Endodermal cell (in vitro differentiated cells): ENCODE results near the gene CCDC69. TPM values are rescaled to one million over a fixed set of nuclear protein-coding genes. Genes with fewer than 3 reads are reported as not detected.

Experiments
- DNase-seq: peaks from one replicate; pipeline ENCODE4 v3.0.0-alpha.2; 2017
- H3K27ac ChIP-seq: 2 replicates; pipeline ENCODE4 v1.5.1; 2013; ENCODE audit warnings: mild to moderate bottlenecking, low read depth, low read length, moderate library complexity
- H3K27me3 ChIP-seq: 2 replicates; pipeline ENCODE4 v1.6.1; 2013; ENCODE audit warnings: mild to moderate bottlenecking, low read length, moderate library complexity; ENCODE audit not compliant: insufficient read depth, control insufficient read depth, poor library complexity, severe bottlenecking
- H3K36me3 ChIP-seq: 2 replicates; pipeline ENCODE4 v1.7.0; 2013; ENCODE audit warnings: mild to moderate bottlenecking, low read length, moderate library complexity; ENCODE audit not compliant: control insufficient read depth, insufficient read depth
- H3K4me1 ChIP-seq: one replicate; pipeline ENCODE4 v1.7.0; 2013; ENCODE audit warnings: low read length; ENCODE audit not compliant: control insufficient read depth, insufficient read depth
- H3K4me3 ChIP-seq: 2 replicates; pipeline ENCODE4 v1.5.1; 2013; ENCODE audit warnings: mild to moderate bottlenecking, low read length, moderate library complexity
- H3K9ac ChIP-seq: 2 replicates; pipeline ENCODE4 v1.6.1; 2013; ENCODE audit warnings: mild to moderate bottlenecking, low read length, moderate library complexity; ENCODE audit not compliant: poor library complexity, severe bottlenecking; ENCODE audit errors: extremely low read depth
- H3K9me3 ChIP-seq: 2 replicates; pipeline ENCODE4 v1.6.1; 2013; ENCODE audit warnings: mild to moderate bottlenecking, low read length, moderate library complexity; ENCODE audit not compliant: control insufficient read depth
- H3K27ac Mint-ChIP-seq: 2 replicates; pipeline ENCODE4 v1.8.0; 2020; ENCODE audit warnings: mixed read lengths
- H3K27me3 Mint-ChIP-seq: 2 replicates; pipeline ENCODE4 v1.8.0; 2021; ENCODE audit warnings: mild to moderate bottlenecking, mixed read lengths; ENCODE audit not compliant: insufficient read depth
- H3K36me3 Mint-ChIP-seq: 2 replicates; pipeline ENCODE4 v1.8.0; 2020; ENCODE audit warnings: low read depth, mixed read lengths
- H3K4me1 Mint-ChIP-seq: 2 replicates; pipeline ENCODE4 v1.8.0; 2020; ENCODE audit warnings: mixed read lengths
- H3K4me3 Mint-ChIP-seq: 2 replicates; pipeline ENCODE4 v1.8.0; 2020; ENCODE audit warnings: mild to moderate bottlenecking, moderate library complexity, mixed read lengths
- H3K9me3 Mint-ChIP-seq: 2 replicates; pipeline ENCODE4 v1.8.0; 2020; ENCODE audit warnings: mild to moderate bottlenecking, mixed read lengths
- CTCF ChIP-seq: fragments of 200-600 bp; sonication (generic); conservative IDR thresholded peaks from 2 replicates; pipeline ENCODE4 v1.5.0; 2021; ENCODE audit warnings: antibody characterized with exemption, mild to moderate bottlenecking
- WGBS, 2 experiments: methylation state at CpG; one replicate each; pipeline versions ENCODE4 v1.1.5 to v1.1.7; 2013; ENCODE audit warnings: missing lambda C conversion rate in 2 of 2, mixed read lengths in 1 of 2; ENCODE audit not compliant: insufficient coverage in 1 of 2, insufficient read length in 1 of 2; 5-methylcytosine and 5-hydroxymethylcytosine counted together
- total RNA-seq, 2 donors: library from RNA; stranded (reverse); fragmentation: NEBNext Ultra II Directional in 1 of 2; extraction: Animal tissue kit (Norgen Biotek cat#: 25700) in 1 of 2; gene quantifications; 2 replicates in 1 of 2; 3 replicates in 1 of 2; pipeline ENCODE4 v1.2.1, GENCODE V29; 2021

CCDC69 gene
- total RNA-seq, 2 donors from 2014 or later: 4.4 to 6.4 TPM

GRCh38 chr5:151196556-151197290, 27.2 kb downstream of the CCDC69 start:
- Histone ChIP-seq H3K4me1 (no peaks in the 10 kb centered on the region), H3K27me3 (peaks cover 35% of the 10 kb centered on the region), H3K36me3 (no peaks in the 10 kb centered on the region), H3K9ac (no peak overlapping the region), H3K9me3 (peaks cover 3% of the 10 kb centered on the region), H3K4me3 (no peak overlapping the region), H3K27ac (no peak overlapping the region)
- no peak overlapping the region for H3K4me3 Mint-ChIP-seq
- peaks cover 7% of the 10 kb centered on the region for H3K4me1 Mint-ChIP-seq
- H3K27me3 Mint-ChIP-seq: peaks cover 32% of the 10 kb centered on the region
- peaks cover 5% of the 10 kb centered on the region for H3K9me3 Mint-ChIP-seq
- TF ChIP-seq CTCF: no peak
- no peaks in the 10 kb centered on the region for H3K36me3 Mint-ChIP-seq
- 91 to 97% methylated on average over 5 of the region's 5 CpGs for WGBS, 2 experiments
- no peak overlapping the region for H3K27ac Mint-ChIP-seq
- no peak for DNase-seq

- peaks cover 5% of the 10 kb centered on the region for H3K9me3 Mint-ChIP-seq
- WGBS, 2 experiments: 83 to 93% methylated on average over 1 to 4 of the region's 5 CpGs
- H3K27me3 ChIP-seq: peaks cover 25% of the 10 kb centered on the region
Observed at GRCh38 chr5:151195622-151196021, 28.3 kb downstream of the CCDC69 start.

GRCh38 chr5:151192626-151193025, 31.3 kb downstream of the CCDC69 start:
- H3K36me3 Mint-ChIP-seq: no peaks in the 10 kb centered on the region
- peaks cover 5% of the 10 kb centered on the region for H3K9me3 Mint-ChIP-seq
- peaks cover 10% of the 10 kb centered on the region for H3K9me3 ChIP-seq
- H3K27ac Mint-ChIP-seq: no peak overlapping the region
- no peak for DNase-seq
- no peaks in the 10 kb centered on the region for H3K27me3 ChIP-seq
- no peak overlapping the region for H3K9ac ChIP-seq
- no peaks in the 10 kb centered on the region for H3K36me3 ChIP-seq
- H3K4me3 Mint-ChIP-seq: no peak overlapping the region
- no peaks in the 10 kb centered on the region for H3K4me1 Mint-ChIP-seq
- no peaks in the 10 kb centered on the region for H3K4me1 ChIP-seq
- no peak overlapping the region for H3K4me3 ChIP-seq
- H3K27ac ChIP-seq: no peak overlapping the region
- TF ChIP-seq CTCF: no peak
- peaks cover 3% of the 10 kb centered on the region for H3K27me3 Mint-ChIP-seq

More at GRCh38 chr5:151195622-151196021, 28.3 kb downstream of the CCDC69 start:
- peaks cover 22% of the 10 kb centered on the region for H3K27me3 Mint-ChIP-seq
- no peak for TF ChIP-seq CTCF
- Histone ChIP-seq H3K9ac (no peak overlapping the region), H3K4me3 (no peak overlapping the region), H3K36me3 (no peaks in the 10 kb centered on the region), H3K9me3 (peaks cover 3% of the 10 kb centered on the region), H3K27ac (no peak overlapping the region), H3K4me1 (no peaks in the 10 kb centered on the region)
- H3K36me3 Mint-ChIP-seq: no peaks in the 10 kb centered on the region
- H3K4me1 Mint-ChIP-seq: peaks cover under 1% of the 10 kb centered on the region
- no peak for DNase-seq
- H3K27ac Mint-ChIP-seq: no peak overlapping the region
- no peak overlapping the region for H3K4me3 Mint-ChIP-seq
